HepG2 (cell line): ENCODE measurements around the gene HS3ST4. TPM values are rescaled to one million over a fixed set of nuclear protein-coding genes. Genes with fewer than 3 reads are reported as not detected.

Source experiments
- ATAC-seq: fragments of 200-7000 bp; cut with Tn5 transposase; 3 replicates; pipeline ENCODE4 v1.9.1; 2020; ENCODE audit warnings: mild to moderate bottlenecking, moderate library complexity
- BruUV-seq: library from RNA; stranded (reverse); fragments of 400-500 nt; replicated peaks from 2 replicates; lab custom pipeline; 2021; lab: Mats Ljungman, UMichigan
- CTCF ChIA-PET: fragments of 300-600 bp; formaldehyde crosslinking; extraction: SDS; loops from one replicate; lab custom pipeline; 2021; ENCODE audit warnings: low total read pairs, inconsistent platforms, low intra/inter-chr PET ratio; lab: Yijun Ruan, JAX
- POLR2A ChIA-PET: fragments of 350-600 bp; sonication (Branson Sonifier 250); formaldehyde crosslinking; loops from one replicate; lab custom pipeline; 2020; ENCODE audit warnings: antibody characterized with exemption, inconsistent platforms; lab: Yijun Ruan, JAX
- DNase-seq: peaks from one replicate; pipeline ENCODE4 v3.0.0-alpha.2; 2015; ENCODE audit warnings: low spot score
- FAIRE-seq: peaks from 3 replicates; lab custom pipeline; 2011; peaks lifted over from hg19 to GRCh38; lab: Jason Lieb, UNC
- H2AFZ ChIP-seq: one replicate; pipeline ENCODE4 v1.6.1; 2011; ENCODE audit warnings: low read length, inconsistent platforms
- H3K27ac ChIP-seq: fragments of 300-600 bp; 3 replicates; pipeline ENCODE4 v1.8.0; 2011; ENCODE audit warnings: mixed run types, mild to moderate bottlenecking, mixed read lengths, low read length, inconsistent platforms; ENCODE audit not compliant: insufficient read depth; ENCODE audit errors: extremely low read length
- H3K27me3 ChIP-seq, 2 experiments: fragments of 200-600 bp in 1 of 2; 2 replicates in 1 of 2; 3 replicates in 1 of 2; pipeline versions ENCODE4 v1.6.0 to v1.8.0; 2011; ENCODE audit warnings: low read length in 2 of 2, mild to moderate bottlenecking in 2 of 2, moderate library complexity in 2 of 2, inconsistent platforms in 1 of 2; ENCODE audit not compliant: insufficient read depth in 2 of 2, control insufficient read depth in 1 of 2
- H3K36me3 ChIP-seq, 2 experiments: fragments of 200-600 bp in 1 of 2; replicated peaks in 1 of 2; 2 replicates in 1 of 2; 3 replicates in 1 of 2; pipeline versions ENCODE4 v1.5.1 to v1.8.0; 2011; ENCODE audit warnings: low read length in 2 of 2, inconsistent platforms in 1 of 2; ENCODE audit not compliant: insufficient read depth in 2 of 2, control insufficient read depth in 1 of 2
- H3K4me1 ChIP-seq: 2 replicates; pipeline ENCODE4 v1.5.1; 2012; ENCODE audit warnings: low read length, inconsistent platforms; ENCODE audit not compliant: insufficient read depth
- H3K4me2 ChIP-seq: 2 replicates; pipeline ENCODE4 v1.6.0; 2011; ENCODE audit warnings: low read depth, low read length, inconsistent platforms
- H3K4me3 ChIP-seq, 3 experiments: fragments of 200-600 bp in 1 of 3; sonication (generic), shearing (Covaris generic) in 1 of 3; replicated peaks in 1 of 3; 2 replicates each; pipeline ENCODE4 v1.5.1; 2011 to 2016; ENCODE audit warnings: low read length in 3 of 3, inconsistent platforms in 2 of 3, low read depth in 2 of 3, mild to moderate bottlenecking in 2 of 3, control low read depth in 1 of 3, mixed read lengths in 1 of 3; ENCODE audit not compliant: insufficient read depth in 1 of 3
- H3K79me2 ChIP-seq: one replicate; pipeline ENCODE4 v1.6.1; 2011; ENCODE audit warnings: low read length, inconsistent platforms; ENCODE audit not compliant: insufficient read depth
- H3K9ac ChIP-seq: 2 replicates; pipeline ENCODE4 v1.6.0; 2011; ENCODE audit warnings: mild to moderate bottlenecking, low read depth, low read length, inconsistent platforms; ENCODE audit not compliant: insufficient read depth
- H3K9me3 ChIP-seq: 2 replicates; pipeline ENCODE4 v1.5.1; 2012; ENCODE audit warnings: mild to moderate bottlenecking, low read length
- H4K20me1 ChIP-seq: 2 replicates; pipeline ENCODE4 v1.6.0; 2011; ENCODE audit warnings: inconsistent platforms, mild to moderate bottlenecking, low read length, moderate library complexity; ENCODE audit not compliant: insufficient read depth
- EEA1 ChIP-seq: sonication (generic); formaldehyde crosslinking; IDR thresholded peaks from 2 replicates; pipeline ENCODE4 v1.5.1; 2020; ENCODE audit warnings: mild to moderate bottlenecking, missing genetic modification reagents, borderline replicate concordance
- EED ChIP-seq: sonication (generic); formaldehyde crosslinking; IDR thresholded peaks from 2 replicates; pipeline ENCODE4 v1.5.0; 2020; ENCODE audit warnings: mild to moderate bottlenecking, missing genetic modification reagents
- HIC2 ChIP-seq: sonication (generic); formaldehyde crosslinking; IDR thresholded peaks from 2 replicates; pipeline ENCODE4 v1.9.0; 2022; ENCODE audit warnings: low read depth, missing genetic modification reagents
- IRX3 ChIP-seq: sonication (generic); formaldehyde crosslinking; IDR thresholded peaks from 2 replicates; pipeline ENCODE4 v1.8.1; 2023; ENCODE audit warnings: mild to moderate bottlenecking, low read depth, missing genetic modification reagents, borderline replicate concordance
- ISL2 ChIP-seq: sonication (generic); formaldehyde crosslinking; IDR thresholded peaks from 2 replicates; pipeline ENCODE4 v1.5.0; 2020; ENCODE audit warnings: missing genetic modification reagents
- MXD1 ChIP-seq: sonication (generic); formaldehyde crosslinking; IDR thresholded peaks from 2 replicates; pipeline ENCODE4 v1.4.0; 2020; ENCODE audit warnings: mild to moderate bottlenecking, missing genetic modification reagents
- NCOA5 ChIP-seq: sonication (generic); formaldehyde crosslinking; IDR thresholded peaks from 2 replicates; pipeline ENCODE4 v1.4.0; 2020; ENCODE audit warnings: missing genetic modification reagents
- POLR2AphosphoS2 ChIP-seq: IDR thresholded peaks from 2 replicates; pipeline ENCODE4 v1.6.1; 2011; ENCODE audit warnings: low read depth, low read length, improper control_type of control experiment
- TAF15 ChIP-seq: fragments of 200-400 bp; formaldehyde crosslinking; IDR thresholded peaks from one replicate; pipeline ENCODE4 v1.6.1; 2018; ENCODE audit warnings: mild to moderate bottlenecking, low read depth, low read length; ENCODE audit not compliant: poor library complexity, severe bottlenecking
- ZBTB42 ChIP-seq: sonication (generic); formaldehyde crosslinking; IDR thresholded peaks from 2 replicates; pipeline ENCODE4 v1.5.0; 2020; ENCODE audit warnings: mild to moderate bottlenecking, missing genetic modification reagents
- ZNF512B ChIP-seq: sonication (generic); formaldehyde crosslinking; IDR thresholded peaks from 2 replicates; pipeline ENCODE4 v1.5.1; 2020; ENCODE audit warnings: missing genetic modification reagents, mild to moderate bottlenecking, borderline replicate concordance
- ZSCAN20 ChIP-seq: sonication (generic); formaldehyde crosslinking; IDR thresholded peaks from 2 replicates; pipeline ENCODE4 v1.4.0; 2020; ENCODE audit warnings: missing genetic modification reagents, mild to moderate bottlenecking, borderline replicate concordance
- WGBS: methylation state at CpG from one replicate; pipeline ENCODE4 v1.1.6; 2017; ENCODE audit warnings: low lambda C conversion rate; 5-methylcytosine and 5-hydroxymethylcytosine counted together
- in situ Hi-C: cut with HindIII; loops from 2 replicates; pipeline ENCODE4 v1.10.0; 2017; ENCODE audit warnings: low pct_unique_long_range_greater_than_20kb; ENCODE audit not compliant: extremely low pct_ligation_motif_present
- intact Hi-C: fragments of 100-400 bp; cut with micrococcal nuclease; formaldehyde crosslinking; loops from one replicate; pipeline ENCODE4 v1.10.0; 2022; ENCODE audit not compliant: unreplicated experiment
- polyA plus RNA-seq, 8 experiments: library from polyadenylated mRNA; depleted of rRNA in 3 of 8; stranded (reverse) in 7 of 8; unstranded in 1 of 8; fragments of >200 nt; fragmentation: Illumina TruSeq in 4 of 8; extraction: Trizol in 4 of 8; gene quantifications; 2 replicates each; pipeline versions ENCODE4 v1.2.1 to v1.2.3, GENCODE V29; 2011 to 2016; ENCODE audit warnings: low read depth in 4 of 8, missing spikeins in 1 of 8, mixed read lengths in 1 of 8; ENCODE audit not compliant: insufficient read depth in 1 of 8
- total RNA-seq, 5 experiments: library from RNA; depleted of rRNA; stranded (reverse); fragments of >200 nt; fragmentation: Illumina TruSeq; extraction: Trizol; gene quantifications; 2 replicates each; pipeline ENCODE4 v1.2.3, GENCODE V29; 2016; ENCODE audit warnings: low read depth in 1 of 5

HS3ST4 gene
- total and polyA plus RNA-seq, 2 of the 13 experiments (the other 11 are each of a cell fraction or from before 2014, with no cell fraction given): not detected

GRCh38 chr16:25957707-25958106 lies 265.9 kb downstream of the HS3ST4 start:
- TF ChIP-seq NCOA5 (CRISPR knock-in tag) (no peak), IRX3 (CRISPR knock-in tag) (no peak), ZBTB42 (CRISPR knock-in tag) (no peak), MXD1 (no peak)
- no peaks in the 10 kb centered on the region for H4K20me1 ChIP-seq
- no peak overlapping the region for H3K9ac ChIP-seq
- intact Hi-C loops: no loop called here
- no peak overlapping the region for H3K27ac ChIP-seq
- H3K79me2 ChIP-seq: no peaks in the 10 kb centered on the region
- no peaks in the 10 kb centered on the region for H3K4me1 ChIP-seq
- POLR2A ChIA-PET: no interaction called here
- CTCF ChIA-PET: no interaction called here
- no peak overlapping the region for H3K4me3 ChIP-seq
- no peak overlapping the region for H2AFZ ChIP-seq
- DNase-seq (no peak), ATAC-seq (no peak), FAIRE-seq (no peak)
- H3K27me3 ChIP-seq: no peaks in the 10 kb centered on the region
- WGBS: 4% methylated on average over 2 of the region's 2 CpGs
- in situ Hi-C loops: no loop called here
- H3K36me3 ChIP-seq: no peaks in the 10 kb centered on the region
- no TSS peak for BruUV-seq
- no peak overlapping the region for H3K4me2 ChIP-seq
- peaks cover 24% of the 10 kb centered on the region for H3K9me3 ChIP-seq

GRCh38 chr16:25959221-25959620 lies 267.5 kb downstream of the HS3ST4 start:
- no peak overlapping the region for H3K27ac ChIP-seq
- BruUV-seq: no TSS peak
- H4K20me1 ChIP-seq: no peaks in the 10 kb centered on the region
- ATAC-seq (no peak), FAIRE-seq (no peak), DNase-seq (no peak)
- H3K4me3 ChIP-seq: no peak overlapping the region
- H3K9ac ChIP-seq: no peak overlapping the region
- 0 out of 2 replicates have a peak, but pooled peaks cover 9% of the 10 kb centered on the region for H3K9me3 ChIP-seq
- intact Hi-C loops: no loop called here
- H3K4me1 ChIP-seq: no peaks in the 10 kb centered on the region
- H2AFZ ChIP-seq: no peak overlapping the region
- CTCF ChIA-PET: no interaction called here
- TF ChIP-seq ISL2 (CRISPR knock-in tag) (no peak), ZSCAN20 (CRISPR knock-in tag) (no peak), EED (CRISPR knock-in tag) (no peak), POLR2AphosphoS2 (no peak), EEA1 (CRISPR knock-in tag) (no peak), HIC2 (CRISPR knock-in tag) (no peak), ZNF512B (no peak), TAF15 (no peak)
- 7% methylated on average over 2 of the region's 2 CpGs for WGBS
- in situ Hi-C loops: no loop called here
- H3K79me2 ChIP-seq: no peaks in the 10 kb centered on the region
- POLR2A ChIA-PET: no interaction called here
- no peaks in the 10 kb centered on the region for H3K27me3 ChIP-seq
- no peaks in the 10 kb centered on the region for H3K36me3 ChIP-seq
- no peak overlapping the region for H3K4me2 ChIP-seq
